Endothelial cell (in vitro differentiated cells): ENCODE results near the gene GALNT14. TPM values are rescaled to one million over a fixed set of nuclear protein-coding genes. Genes with fewer than 3 reads are reported as not detected.

Experiments used
- DNase-seq: peaks from one replicate; pipeline ENCODE4 v3.0.0; 2021; ENCODE audit warnings: low spot score
- H3K27ac Mint-ChIP-seq: one replicate; pipeline ENCODE4 v1.8.0; 2021; ENCODE audit warnings: mixed read lengths, inconsistent platforms; ENCODE audit not compliant: unreplicated experiment
- H3K27me3 Mint-ChIP-seq: one replicate; pipeline ENCODE4 v1.8.0; 2021; ENCODE audit warnings: mild to moderate bottlenecking, moderate library complexity, mixed read lengths, inconsistent platforms; ENCODE audit not compliant: unreplicated experiment
- H3K36me3 Mint-ChIP-seq: one replicate; pipeline ENCODE4 v1.8.0; 2021; ENCODE audit warnings: mild to moderate bottlenecking, low read depth, mixed read lengths, inconsistent platforms; ENCODE audit not compliant: unreplicated experiment
- H3K4me1 Mint-ChIP-seq: one replicate; pipeline ENCODE4 v1.8.0; 2021; ENCODE audit warnings: mild to moderate bottlenecking, mixed read lengths, inconsistent platforms; ENCODE audit not compliant: unreplicated experiment
- H3K4me3 Mint-ChIP-seq: one replicate; pipeline ENCODE4 v1.8.0; 2021; ENCODE audit warnings: mild to moderate bottlenecking, mixed read lengths, inconsistent platforms; ENCODE audit not compliant: unreplicated experiment
- H3K9me3 Mint-ChIP-seq: one replicate; pipeline ENCODE4 v1.8.0; 2021; ENCODE audit warnings: mixed read lengths, inconsistent platforms; ENCODE audit not compliant: unreplicated experiment
- CTCF ChIP-seq: fragments of 200-600 bp; sonication (generic); IDR thresholded peaks from one replicate; pipeline ENCODE4 v1.5.0; 2021; ENCODE audit warnings: antibody characterized with exemption; ENCODE audit not compliant: unreplicated experiment
- total RNA-seq: library from RNA; stranded (reverse); fragmentation: NEBNext Ultra II Directional; extraction: Animal tissue kit (Norgen Biotek cat#: 25700); gene quantifications from one replicate; pipeline ENCODE4 v1.2.1, GENCODE V29; 2021; ENCODE audit not compliant: unreplicated experiment

The GALNT14 gene
- total RNA-seq, 1 donor from 2014 or later: 16.8 TPM

GRCh38 chr2:31151501-31151900, 13.3 kb upstream of the GALNT14 start:
- TF ChIP-seq CTCF: no peak
- H3K9me3 Mint-ChIP-seq: no peaks in the 10 kb centered on the region
- H3K36me3 Mint-ChIP-seq: no peaks in the 10 kb centered on the region
- H3K27me3 Mint-ChIP-seq: peaks cover 1% of the 10 kb centered on the region
- no peaks in the 10 kb centered on the region for H3K4me1 Mint-ChIP-seq
- H3K4me3 Mint-ChIP-seq: no peak overlapping the region
- H3K27ac Mint-ChIP-seq: no peak overlapping the region
- no peak for DNase-seq

GRCh38 chr2:31150120-31150670, 12.0 kb upstream of the GALNT14 start:
- Mint-ChIP-seq H3K4me3 (no peak overlapping the region), H3K27me3 (peaks cover 1% of the 10 kb centered on the region), H3K27ac (no peak overlapping the region), H3K4me1 (peaks cover 2% of the 10 kb centered on the region), H3K9me3 (no peaks in the 10 kb centered on the region), H3K36me3 (no peaks in the 10 kb centered on the region)
- no peak for DNase-seq
- TF ChIP-seq CTCF: no peak

- no peak for DNase-seq
- Mint-ChIP-seq H3K27me3 (no peaks in the 10 kb centered on the region), H3K4me1 (peaks cover 2% of the 10 kb centered on the region), H3K4me3 (no peak overlapping the region), H3K9me3 (no peaks in the 10 kb centered on the region), H3K27ac (no peak overlapping the region), H3K36me3 (no peaks in the 10 kb centered on the region)
- TF ChIP-seq CTCF: no peak
Observed at GRCh38 chr2:31148514-31148913, 10.3 kb upstream of the GALNT14 start.

- H3K4me1 Mint-ChIP-seq: peaks cover 2% of the 10 kb centered on the region
- no peak for TF ChIP-seq CTCF
- H3K4me3 Mint-ChIP-seq: no peak overlapping the region
- no peaks in the 10 kb centered on the region for H3K36me3 Mint-ChIP-seq
- H3K27me3 Mint-ChIP-seq: peaks cover 2% of the 10 kb centered on the region
- DNase-seq: no peak
- H3K9me3 Mint-ChIP-seq: no peaks in the 10 kb centered on the region
- no peak overlapping the region for H3K27ac Mint-ChIP-seq
Observed at GRCh38 chr2:31147645-31148044, 9.4 kb upstream of the GALNT14 start.

GRCh38 chr2:31142110-31142509, 3.9 kb upstream of the GALNT14 start:
- DNase-seq: no peak
- Mint-ChIP-seq H3K27me3 (peaks cover 3% of the 10 kb centered on the region), H3K4me3 (no peak overlapping the region), H3K9me3 (no peaks in the 10 kb centered on the region), H3K4me1 (peaks cover 2% of the 10 kb centered on the region), H3K27ac (no peak overlapping the region), H3K36me3 (no peaks in the 10 kb centered on the region)
- TF ChIP-seq CTCF: no peak
